KBM-7 (cell line): ENCODE data around the gene MBL2.

Source experiments
- DNase-seq: peaks from one replicate; pipeline ENCODE4 v3.0.0-alpha.2; 2015
- in situ Hi-C: fragments of 300-500 bp; cut with MboI; formaldehyde crosslinking; loops from 2 replicates; pipeline ENCODE4 v1.14.3; 2020; ENCODE audit warnings: low sequenced_read_pairs, low pct_unique_long_range_greater_than_20kb, mixed read lengths

The MBL2 gene

GRCh38 chr10:52746169-52746568 lies 26.4 kb downstream of the MBL2 start:
- in situ Hi-C loops, result no loop called here
- DNase-seq, result no peak

DNA sequence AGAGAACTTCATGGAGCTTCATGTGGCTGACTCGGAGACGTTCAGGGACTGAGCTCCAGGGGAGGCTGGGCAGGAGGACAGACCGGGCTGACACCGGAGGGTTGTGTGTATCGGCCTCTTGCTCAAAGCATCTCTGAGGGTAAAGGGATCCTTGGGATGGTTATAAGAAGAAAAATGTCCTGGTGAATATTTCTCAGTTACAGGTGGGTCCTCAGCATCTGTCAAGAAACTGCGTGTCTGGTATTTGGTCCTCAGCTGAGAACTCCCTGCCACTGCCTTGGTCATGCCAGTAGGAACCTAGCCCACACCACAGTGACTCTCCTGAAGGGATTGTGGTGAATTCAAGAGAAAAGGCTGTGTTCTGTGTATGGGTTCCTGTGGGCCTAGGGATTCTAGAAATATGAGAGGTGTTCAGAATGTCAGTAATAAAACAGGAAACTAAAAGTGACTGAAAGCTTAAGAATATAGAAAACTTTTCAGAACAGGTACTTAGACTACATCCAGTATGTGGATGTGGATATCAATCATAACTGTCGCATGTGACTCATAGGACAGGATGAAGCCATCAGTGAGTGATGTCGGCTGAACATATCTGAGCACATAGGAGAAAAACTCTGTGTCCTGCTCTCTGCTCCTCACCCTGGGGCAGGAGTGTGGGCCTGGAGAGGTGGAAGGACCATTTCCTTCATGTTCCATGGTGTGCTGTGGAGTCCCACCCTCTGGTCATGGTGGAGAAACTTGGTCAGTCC lies 28.4 kb downstream of the MBL2 start:
- no peak for DNase-seq
- in situ Hi-C loops, result no loop called here

DNA sequence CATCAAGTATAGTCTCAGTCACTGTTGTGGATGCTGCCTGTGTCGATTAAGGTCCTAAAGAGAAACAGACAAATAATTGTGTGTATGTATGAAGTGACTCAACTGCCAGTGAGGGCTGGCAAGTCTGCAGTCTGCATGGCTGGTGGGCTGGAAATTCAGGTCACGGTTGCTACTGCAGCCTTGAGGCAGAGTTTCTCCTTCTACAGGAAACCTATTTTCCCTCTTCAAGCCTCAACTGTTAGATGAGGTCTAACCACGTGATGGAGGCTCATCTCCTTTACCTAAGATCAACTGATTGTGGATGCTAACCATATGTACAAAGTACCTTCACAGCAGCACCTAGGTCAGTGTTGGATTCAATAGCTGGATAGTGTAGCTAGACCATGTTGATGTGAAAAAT lies 29.9 kb downstream of the MBL2 start:
- no peak for DNase-seq
- in situ Hi-C loops, result no loop called here

DNA sequence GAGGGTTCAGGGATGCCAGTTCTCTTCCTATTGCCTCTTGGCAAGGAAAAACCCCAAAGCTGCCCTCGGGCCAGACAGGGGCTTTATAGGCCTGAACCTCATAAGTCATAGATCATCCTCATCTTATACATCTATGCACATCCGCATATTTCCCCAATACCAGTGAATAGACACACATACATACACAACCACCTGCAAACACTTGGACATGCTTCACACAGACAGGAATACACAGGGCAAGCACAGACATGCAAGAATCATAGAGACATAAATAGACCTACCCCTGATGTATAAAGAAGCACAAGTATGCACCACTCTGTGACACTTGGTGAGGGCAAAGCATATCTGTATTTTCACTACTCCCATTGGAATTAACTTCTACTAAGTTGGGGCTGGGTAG lies 30.7 kb downstream of the MBL2 start:
- DNase-seq, result no peak
- in situ Hi-C loops, result no loop called here

- peak; percentile 71 for DNase-seq
- in situ Hi-C loops, result no loop called here
Measured at GRCh38 chr10:52740913-52741675, 31.5 kb downstream of the MBL2 start.

GRCh38 chr10:52740155-52740549 lies 32.4 kb downstream of the MBL2 start:
- no peak for DNase-seq
- in situ Hi-C loops, result no loop called here

GRCh38 chr10:52739380-52740154 lies 33.0 kb downstream of the MBL2 start:
- in situ Hi-C loops, result no loop called here
- DNase-seq, result no peak

DNA sequence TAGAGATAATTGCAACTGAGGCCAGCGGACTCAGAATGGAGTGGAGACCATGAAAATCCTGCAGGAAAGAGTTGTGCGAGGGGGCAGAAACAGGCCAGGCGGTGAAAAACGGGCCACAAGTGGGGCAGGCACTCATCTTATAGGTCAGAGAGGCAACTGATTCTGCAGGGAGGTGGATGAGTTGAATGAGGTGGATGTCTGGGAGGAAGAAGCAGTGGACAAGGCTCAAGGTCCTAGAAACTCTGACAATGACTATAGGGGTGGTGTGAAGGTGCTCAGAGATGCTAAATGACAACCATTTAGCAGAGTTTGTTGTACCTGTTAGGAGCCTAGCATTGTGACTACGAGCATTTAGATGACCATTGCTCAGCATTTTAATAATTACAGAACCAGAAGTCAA lies 33.6 kb downstream of the MBL2 start:
- DNase-seq, result no peak
- in situ Hi-C loops, result no loop called here

GRCh38 chr10:52729271-52730104 lies 43.1 kb downstream of the MBL2 start:
- in situ Hi-C loops, result no loop called here
- DNase-seq, result peak; percentile 20

GRCh38 chr10:52720018-52720417 lies 52.6 kb downstream of the MBL2 start:
- in situ Hi-C loops, result no loop called here
- no peak for DNase-seq
